HepG2 (cell line): ENCODE data around the gene NFASC. TPM values are rescaled to one million over a fixed set of nuclear protein-coding genes. Genes with fewer than 3 reads are reported as not detected.

Experiments used
- ATAC-seq: fragments of 200-7000 bp; cut with Tn5 transposase; 3 replicates; pipeline ENCODE4 v1.9.1; 2020; ENCODE audit warnings: mild to moderate bottlenecking, moderate library complexity
- BruUV-seq: library from RNA; stranded (reverse); fragments of 400-500 nt; replicated peaks from 2 replicates; lab custom pipeline; 2021; lab: Mats Ljungman, UMichigan
- CTCF ChIA-PET: fragments of 300-600 bp; formaldehyde crosslinking; extraction: SDS; loops from one replicate; lab custom pipeline; 2021; ENCODE audit warnings: low total read pairs, inconsistent platforms, low intra/inter-chr PET ratio; lab: Yijun Ruan, JAX
- POLR2A ChIA-PET: fragments of 350-600 bp; sonication (Branson Sonifier 250); formaldehyde crosslinking; loops from one replicate; lab custom pipeline; 2020; ENCODE audit warnings: antibody characterized with exemption, inconsistent platforms; lab: Yijun Ruan, JAX
- DNase-seq: peaks from one replicate; pipeline ENCODE4 v3.0.0-alpha.2; 2015; ENCODE audit warnings: low spot score
- FAIRE-seq: peaks from 3 replicates; lab custom pipeline; 2011; peaks lifted over from hg19 to GRCh38; lab: Jason Lieb, UNC
- H2AFZ ChIP-seq: one replicate; pipeline ENCODE4 v1.6.1; 2011; ENCODE audit warnings: low read length, inconsistent platforms
- H3K27ac ChIP-seq: fragments of 300-600 bp; 3 replicates; pipeline ENCODE4 v1.8.0; 2011; ENCODE audit warnings: mixed run types, mild to moderate bottlenecking, mixed read lengths, low read length, inconsistent platforms; ENCODE audit not compliant: insufficient read depth; ENCODE audit errors: extremely low read length
- H3K27me3 ChIP-seq, 2 experiments: fragments of 200-600 bp in 1 of 2; 2 replicates in 1 of 2; 3 replicates in 1 of 2; pipeline versions ENCODE4 v1.6.0 to v1.8.0; 2011; ENCODE audit warnings: low read length in 2 of 2, mild to moderate bottlenecking in 2 of 2, moderate library complexity in 2 of 2, inconsistent platforms in 1 of 2; ENCODE audit not compliant: insufficient read depth in 2 of 2, control insufficient read depth in 1 of 2
- H3K36me3 ChIP-seq, 2 experiments: fragments of 200-600 bp in 1 of 2; replicated peaks in 1 of 2; 2 replicates in 1 of 2; 3 replicates in 1 of 2; pipeline versions ENCODE4 v1.5.1 to v1.8.0; 2011; ENCODE audit warnings: low read length in 2 of 2, inconsistent platforms in 1 of 2; ENCODE audit not compliant: insufficient read depth in 2 of 2, control insufficient read depth in 1 of 2
- H3K4me1 ChIP-seq: 2 replicates; pipeline ENCODE4 v1.5.1; 2012; ENCODE audit warnings: low read length, inconsistent platforms; ENCODE audit not compliant: insufficient read depth
- H3K4me2 ChIP-seq: 2 replicates; pipeline ENCODE4 v1.6.0; 2011; ENCODE audit warnings: low read depth, low read length, inconsistent platforms
- H3K4me3 ChIP-seq, 3 experiments: fragments of 200-600 bp in 1 of 3; sonication (generic), shearing (Covaris generic) in 1 of 3; replicated peaks in 1 of 3; 2 replicates each; pipeline ENCODE4 v1.5.1; 2011 to 2016; ENCODE audit warnings: low read length in 3 of 3, inconsistent platforms in 2 of 3, low read depth in 2 of 3, mild to moderate bottlenecking in 2 of 3, control low read depth in 1 of 3, mixed read lengths in 1 of 3; ENCODE audit not compliant: insufficient read depth in 1 of 3
- H3K79me2 ChIP-seq: one replicate; pipeline ENCODE4 v1.6.1; 2011; ENCODE audit warnings: low read length, inconsistent platforms; ENCODE audit not compliant: insufficient read depth
- H3K9ac ChIP-seq: 2 replicates; pipeline ENCODE4 v1.6.0; 2011; ENCODE audit warnings: mild to moderate bottlenecking, low read depth, low read length, inconsistent platforms; ENCODE audit not compliant: insufficient read depth
- H3K9me3 ChIP-seq: 2 replicates; pipeline ENCODE4 v1.5.1; 2012; ENCODE audit warnings: mild to moderate bottlenecking, low read length
- H4K20me1 ChIP-seq: 2 replicates; pipeline ENCODE4 v1.6.0; 2011; ENCODE audit warnings: inconsistent platforms, mild to moderate bottlenecking, low read length, moderate library complexity; ENCODE audit not compliant: insufficient read depth
- CEBPB ChIP-seq: IDR thresholded peaks from 2 replicates; pipeline ENCODE4 v1.6.1; 2011; ENCODE audit warnings: low read depth, low read length, improper control_type of control experiment, borderline replicate concordance
- GABPA ChIP-seq, 2 experiments: IDR thresholded peaks; 2 replicates each; pipeline ENCODE4 v1.6.1; 2011 to 2016; ENCODE audit warnings: low read depth in 2 of 2, low read length in 1 of 2, missing biosample characterization in 1 of 2, missing genetic modification characterization in 1 of 2
- GZF1 ChIP-seq: sonication (generic); formaldehyde crosslinking; IDR thresholded peaks from 2 replicates; pipeline ENCODE4 v1.5.1; 2020; ENCODE audit warnings: mild to moderate bottlenecking, missing genetic modification reagents
- MEIS2 ChIP-seq: sonication (generic); formaldehyde crosslinking; IDR thresholded peaks from 2 replicates; pipeline ENCODE4 v1.9.0; 2021; ENCODE audit warnings: mild to moderate bottlenecking, missing genetic modification reagents
- SPEN ChIP-seq: sonication (generic); formaldehyde crosslinking; IDR thresholded peaks from 2 replicates; pipeline ENCODE4 v1.5.1; 2020; ENCODE audit warnings: low read depth, mild to moderate bottlenecking, missing genetic modification reagents
- SUZ12 ChIP-seq: fragments of 150-350 bp; IDR thresholded peaks from 2 replicates; pipeline ENCODE4 v1.6.1; 2014; ENCODE audit warnings: low read depth, low read length
- ZKSCAN8 ChIP-seq: IDR thresholded peaks from 2 replicates; pipeline ENCODE4 v1.6.1; 2016; ENCODE audit warnings: borderline replicate concordance, missing genetic modification reagents, missing compliant biosample characterization
- ZMYM2 ChIP-seq: sonication (generic); formaldehyde crosslinking; IDR thresholded peaks from 2 replicates; pipeline ENCODE4 v1.8.0; 2022; ENCODE audit warnings: mild to moderate bottlenecking, missing genetic modification reagents
- ZNF350 ChIP-seq: sonication (generic); formaldehyde crosslinking; IDR thresholded peaks from 2 replicates; pipeline ENCODE4 v1.4.0; 2020; ENCODE audit warnings: mild to moderate bottlenecking, low read depth, missing genetic modification reagents, borderline replicate concordance
- ZNF577 ChIP-seq: sonication (generic); formaldehyde crosslinking; IDR thresholded peaks from 2 replicates; pipeline ENCODE4 v1.4.0; 2020; ENCODE audit warnings: mild to moderate bottlenecking, low read depth, missing genetic modification reagents, borderline replicate concordance
- WGBS: methylation state at CpG from one replicate; pipeline ENCODE4 v1.1.6; 2017; ENCODE audit warnings: low lambda C conversion rate; 5-methylcytosine and 5-hydroxymethylcytosine counted together
- in situ Hi-C: cut with HindIII; loops from 2 replicates; pipeline ENCODE4 v1.10.0; 2017; ENCODE audit warnings: low pct_unique_long_range_greater_than_20kb; ENCODE audit not compliant: extremely low pct_ligation_motif_present
- intact Hi-C: fragments of 100-400 bp; cut with micrococcal nuclease; formaldehyde crosslinking; loops from one replicate; pipeline ENCODE4 v1.10.0; 2022; ENCODE audit not compliant: unreplicated experiment
- polyA plus RNA-seq, 8 experiments: library from polyadenylated mRNA; depleted of rRNA in 3 of 8; stranded (reverse) in 7 of 8; unstranded in 1 of 8; fragments of >200 nt; fragmentation: Illumina TruSeq in 4 of 8; extraction: Trizol in 4 of 8; gene quantifications; 2 replicates each; pipeline versions ENCODE4 v1.2.1 to v1.2.3, GENCODE V29; 2011 to 2016; ENCODE audit warnings: low read depth in 4 of 8, missing spikeins in 1 of 8, mixed read lengths in 1 of 8; ENCODE audit not compliant: insufficient read depth in 1 of 8
- total RNA-seq, 5 experiments: library from RNA; depleted of rRNA; stranded (reverse); fragments of >200 nt; fragmentation: Illumina TruSeq; extraction: Trizol; gene quantifications; 2 replicates each; pipeline ENCODE4 v1.2.3, GENCODE V29; 2016; ENCODE audit warnings: low read depth in 1 of 5
- TF ChIP-seq, protein P1 (sequence below): sonication (generic); formaldehyde crosslinking; IDR thresholded peaks from 2 replicates; pipeline ENCODE4 v1.9.0; 2022; ENCODE audit warnings: missing genetic modification reagents, mild to moderate bottlenecking, borderline replicate concordance

NFASC gene
- total and polyA plus RNA-seq, 2 of the 13 experiments (the other 11 are each of a cell fraction or from before 2014, with no cell fraction given), result not detected

DNA sequence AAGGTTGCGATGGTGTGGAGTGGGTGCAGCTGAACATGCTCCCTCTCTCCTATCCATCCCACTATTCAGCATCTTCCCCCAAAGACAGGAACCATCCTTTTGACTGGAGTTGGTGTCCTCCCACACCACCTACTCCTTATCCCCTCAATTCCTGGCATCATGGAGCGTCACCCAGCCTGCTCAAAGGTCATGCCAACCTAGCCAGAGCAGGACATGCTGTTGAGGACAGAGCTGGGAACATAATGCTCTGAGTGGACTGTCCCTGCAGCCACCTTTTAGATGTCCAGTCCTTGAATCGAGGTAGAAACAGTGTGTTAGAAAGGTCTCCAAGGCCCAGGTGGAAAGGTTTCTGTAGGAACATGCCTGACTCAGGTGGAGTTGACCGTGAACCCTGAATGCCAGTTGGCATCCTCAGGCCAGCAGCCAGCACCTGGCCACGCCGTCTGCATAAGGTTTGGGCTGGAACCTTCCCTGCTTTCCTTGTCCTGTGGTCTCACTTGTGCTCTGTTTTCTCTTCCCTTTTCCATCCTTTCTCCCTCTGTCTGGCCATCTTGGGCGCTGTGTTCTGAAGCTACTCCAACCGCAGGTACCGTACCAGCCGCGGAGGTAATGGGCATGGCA lies 120.2 kb downstream of the NFASC start:
- Histone ChIP-seq H3K27me3 (peaks cover 13 to 61% of the 10 kb centered on the region in 2 experiments), H3K9ac (no peak overlapping the region), H3K4me3 (no peak overlapping the region), H3K9me3 (no peaks in the 10 kb centered on the region), H3K4me1 (peaks cover 16% of the 10 kb centered on the region)
- in situ Hi-C loops (no loop called here), intact Hi-C loops (no loop called here)
- FAIRE-seq, result no peak
- 25% methylated on average over 9 of the region's 11 CpGs for WGBS
- POLR2A ChIA-PET, result no interaction called here
- CTCF ChIA-PET, result no interaction called here
- no peak for ATAC-seq
- TF ChIP-seq ZMYM2, result no peak
- TF ChIP-seq, all 625 proteins: peak for 0
- H3K36me3 ChIP-seq, result no peaks in the 10 kb centered on the region
- no peak overlapping the region for H3K4me2 ChIP-seq
- H3K79me2 ChIP-seq, result no peaks in the 10 kb centered on the region
- no peaks in the 10 kb centered on the region; the same call in 1 of the 2 replicates for H4K20me1 ChIP-seq
- no peak overlapping the region for H3K27ac ChIP-seq
- no TSS peak for BruUV-seq
- DNase-seq, result no peak
- no peak overlapping the region for H2AFZ ChIP-seq

DNA sequence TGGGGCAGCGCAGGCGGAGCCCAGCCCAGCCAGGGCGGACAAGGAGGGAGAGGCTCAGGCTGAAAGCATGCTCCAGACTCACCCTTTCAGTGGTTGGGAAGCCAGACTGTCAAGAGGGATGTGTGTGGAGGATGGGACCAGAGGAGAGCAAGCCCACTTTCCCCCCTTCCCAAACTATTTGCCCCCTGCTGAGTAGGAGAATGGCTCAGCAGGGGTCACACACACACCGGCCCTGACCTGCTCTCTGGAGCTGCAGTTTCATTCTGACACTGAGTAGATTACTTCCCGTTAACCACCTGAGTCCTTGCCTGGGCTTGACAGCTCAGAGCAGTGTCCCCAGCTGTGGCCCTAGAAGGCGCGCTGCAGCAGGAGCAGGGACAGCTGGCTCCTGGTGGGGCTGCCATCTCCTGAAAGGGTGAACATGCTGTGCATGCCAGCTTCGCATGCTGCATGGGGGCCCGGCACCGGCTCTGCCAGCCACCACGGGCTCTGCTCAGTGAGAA lies 120.7 kb downstream of the NFASC start:
- Histone ChIP-seq H3K9me3 (no peaks in the 10 kb centered on the region), H3K4me2 (no peak overlapping the region), H3K79me2 (no peaks in the 10 kb centered on the region), H3K9ac (no peak overlapping the region), H2AFZ (no peak overlapping the region), H3K27ac (no peak overlapping the region), H4K20me1 (no peaks in the 10 kb centered on the region; the same call in 1 of the 2 replicates), H3K4me1 (peaks cover 16% of the 10 kb centered on the region), H3K36me3 (no peaks in the 10 kb centered on the region), H3K4me3 (no peak overlapping the region), H3K27me3 (peaks cover 9 to 56% of the 10 kb centered on the region in 2 experiments)
- TF ChIP-seq ZNF577 (CRISPR knock-in tag), result no peak
- no peak for TF ChIP-seq SPEN (CRISPR knock-in tag)
- no peak for TF ChIP-seq ZKSCAN8 (CRISPR knock-in tag)
- TF ChIP-seq GABPA (IDR thresholded peaks at IDR 0.05; ENCODE audit: low read depth, low read length), result no peak
- TF ChIP-seq GABPA (CRISPR knock-in tag; IDR thresholded peaks at IDR 0.05; ENCODE audit: low read depth), result no peak
- TF ChIP-seq GZF1 (CRISPR knock-in tag), result no peak
- no peak for TF ChIP-seq SUZ12
- TF ChIP-seq, protein P1, sequence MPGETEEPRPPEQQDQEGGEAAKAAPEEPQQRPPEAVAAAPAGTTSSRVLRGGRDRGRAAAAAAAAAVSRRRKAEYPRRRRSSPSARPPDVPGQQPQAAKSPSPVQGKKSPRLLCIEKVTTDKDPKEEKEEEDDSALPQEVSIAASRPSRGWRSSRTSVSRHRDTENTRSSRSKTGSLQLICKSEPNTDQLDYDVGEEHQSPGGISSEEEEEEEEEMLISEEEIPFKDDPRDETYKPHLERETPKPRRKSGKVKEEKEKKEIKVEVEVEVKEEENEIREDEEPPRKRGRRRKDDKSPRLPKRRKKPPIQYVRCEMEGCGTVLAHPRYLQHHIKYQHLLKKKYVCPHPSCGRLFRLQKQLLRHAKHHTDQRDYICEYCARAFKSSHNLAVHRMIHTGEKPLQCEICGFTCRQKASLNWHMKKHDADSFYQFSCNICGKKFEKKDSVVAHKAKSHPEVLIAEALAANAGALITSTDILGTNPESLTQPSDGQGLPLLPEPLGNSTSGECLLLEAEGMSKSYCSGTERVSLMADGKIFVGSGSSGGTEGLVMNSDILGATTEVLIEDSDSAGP (CRISPR knock-in tag), result no peak
- no peak for TF ChIP-seq CEBPB
- no peak for TF ChIP-seq MEIS2 (CRISPR knock-in tag)
- TF ChIP-seq ZNF350 (CRISPR knock-in tag), result no peak
- ATAC-seq (no peak), DNase-seq (no peak), FAIRE-seq (no peak)
- intact Hi-C loops (no loop called here), in situ Hi-C loops (no loop called here)
- ChIA-PET POLR2A (no interaction called here), CTCF (no interaction called here)
- WGBS, result 11% methylated on average over 7 of the region's 11 CpGs
- BruUV-seq, result no TSS peak
